ENCODE measurements around the gene RB1. TPM values are rescaled to one million over a fixed set of nuclear protein-coding genes. Genes with fewer than 3 reads are reported as not detected.
"Not testable (repeated sequence)": the region's sequence is repeated elsewhere in the genome, so short reads cannot be mapped to it uniquely, and the experiment has no call there.

The RB1 gene
- total RNA-seq, 1 donor from 2014 or later, result 36.2 TPM

DNA sequence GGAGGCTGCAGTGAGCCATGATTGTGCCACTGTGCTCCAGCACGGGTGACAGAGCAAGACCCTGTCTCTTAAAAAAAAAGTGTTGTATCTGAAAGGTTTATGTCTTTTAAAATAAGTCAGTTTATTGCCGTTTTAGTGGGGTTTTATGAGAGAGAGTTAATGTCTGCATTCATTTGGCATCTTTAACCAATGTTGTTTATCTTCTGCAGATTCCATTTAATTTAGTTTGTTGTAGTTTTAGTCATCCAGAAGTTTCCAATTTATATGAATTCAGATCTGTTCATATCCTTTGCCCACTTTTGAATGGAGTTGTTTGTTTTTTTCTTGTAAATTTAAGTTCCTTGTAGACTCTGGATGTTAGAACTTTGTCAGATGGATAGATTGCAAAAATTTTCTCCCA lies 146.1 kb downstream of the RB1 start:
- no peak for DNase-seq (ENCODE audit: low spot score)
- no peaks in the 10 kb centered on the region for H3K4me1 Mint-ChIP-seq (ENCODE audit: unreplicated experiment)
- TF ChIP-seq, protein P1, sequence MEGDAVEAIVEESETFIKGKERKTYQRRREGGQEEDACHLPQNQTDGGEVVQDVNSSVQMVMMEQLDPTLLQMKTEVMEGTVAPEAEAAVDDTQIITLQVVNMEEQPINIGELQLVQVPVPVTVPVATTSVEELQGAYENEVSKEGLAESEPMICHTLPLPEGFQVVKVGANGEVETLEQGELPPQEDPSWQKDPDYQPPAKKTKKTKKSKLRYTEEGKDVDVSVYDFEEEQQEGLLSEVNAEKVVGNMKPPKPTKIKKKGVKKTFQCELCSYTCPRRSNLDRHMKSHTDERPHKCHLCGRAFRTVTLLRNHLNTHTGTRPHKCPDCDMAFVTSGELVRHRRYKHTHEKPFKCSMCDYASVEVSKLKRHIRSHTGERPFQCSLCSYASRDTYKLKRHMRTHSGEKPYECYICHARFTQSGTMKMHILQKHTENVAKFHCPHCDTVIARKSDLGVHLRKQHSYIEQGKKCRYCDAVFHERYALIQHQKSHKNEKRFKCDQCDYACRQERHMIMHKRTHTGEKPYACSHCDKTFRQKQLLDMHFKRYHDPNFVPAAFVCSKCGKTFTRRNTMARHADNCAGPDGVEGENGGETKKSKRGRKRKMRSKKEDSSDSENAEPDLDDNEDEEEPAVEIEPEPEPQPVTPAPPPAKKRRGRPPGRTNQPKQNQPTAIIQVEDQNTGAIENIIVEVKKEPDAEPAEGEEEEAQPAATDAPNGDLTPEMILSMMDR (IDR thresholded peaks at IDR 0.05; ENCODE audit: unreplicated experiment), result no peak
- no peaks in the 10 kb centered on the region for H3K27me3 Mint-ChIP-seq (ENCODE audit: unreplicated experiment)
- no peaks in the 10 kb centered on the region for H3K9me3 Mint-ChIP-seq (ENCODE audit: unreplicated experiment)
- H3K4me3 Mint-ChIP-seq (ENCODE audit: unreplicated experiment), result no peak overlapping the region
- H3K27ac Mint-ChIP-seq (ENCODE audit: unreplicated experiment), result no peak overlapping the region
- H3K36me3 Mint-ChIP-seq (ENCODE audit: low read depth, unreplicated experiment), result peaks cover 20% of the 10 kb centered on the region

DNA sequence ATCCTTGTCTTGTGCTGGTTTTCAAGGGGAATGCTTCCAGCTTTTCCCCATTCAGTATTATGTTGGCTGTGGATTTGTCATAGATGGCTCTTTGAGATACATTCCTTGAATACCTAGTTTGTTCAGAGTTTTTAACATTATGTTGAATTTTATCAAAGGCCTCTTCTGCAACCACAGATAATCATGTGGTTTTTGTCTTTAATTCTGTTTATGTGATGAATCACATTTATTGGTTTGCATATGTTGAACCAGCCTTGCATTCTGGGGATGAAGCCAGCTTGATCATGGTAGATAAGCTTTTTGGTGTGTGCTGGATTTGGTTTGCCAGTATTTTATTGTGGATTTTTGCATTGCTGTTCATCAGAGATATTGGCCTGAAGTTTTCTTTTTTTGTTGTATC lies 147.6 kb downstream of the RB1 start:
- H3K27ac Mint-ChIP-seq (ENCODE audit: unreplicated experiment); H3K27me3 Mint-ChIP-seq (ENCODE audit: unreplicated experiment); H3K4me1 Mint-ChIP-seq (ENCODE audit: unreplicated experiment); H3K4me3 Mint-ChIP-seq (ENCODE audit: unreplicated experiment); DNase-seq (ENCODE audit: low spot score); H3K9me3 Mint-ChIP-seq (ENCODE audit: unreplicated experiment): not testable (repeated sequence)
- peaks cover 26% of the 10 kb centered on the region for H3K36me3 Mint-ChIP-seq (ENCODE audit: low read depth, unreplicated experiment)

DNA sequence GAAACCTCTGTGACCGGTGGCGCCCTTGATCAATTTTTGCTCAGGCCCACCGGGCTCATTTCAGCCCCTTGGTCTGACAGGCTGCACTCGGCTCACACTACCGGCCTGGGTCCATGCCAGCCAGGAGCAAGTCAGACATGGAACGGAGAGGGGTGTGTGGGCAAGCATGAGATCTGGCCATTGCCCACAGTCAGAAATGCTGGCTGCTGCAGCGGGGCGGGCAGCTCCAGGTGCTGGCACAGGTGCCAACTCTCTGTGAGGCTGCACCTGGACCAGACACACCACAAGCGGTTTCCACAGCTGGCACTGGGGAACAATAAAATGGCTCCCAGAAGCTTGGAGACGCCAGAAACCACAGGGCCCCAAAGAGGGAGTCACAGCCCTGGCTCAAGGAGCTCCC lies 153.0 kb downstream of the RB1 start:
- H3K27me3 Mint-ChIP-seq (ENCODE audit: unreplicated experiment), result no peaks in the 10 kb centered on the region
- peaks cover 35% of the 10 kb centered on the region for H3K36me3 Mint-ChIP-seq (ENCODE audit: low read depth, unreplicated experiment)
- no peak overlapping the region for H3K27ac Mint-ChIP-seq (ENCODE audit: unreplicated experiment)
- TF ChIP-seq, protein P1 (IDR thresholded peaks at IDR 0.05; ENCODE audit: unreplicated experiment), result no peak
- H3K9me3 Mint-ChIP-seq (ENCODE audit: unreplicated experiment), result no peaks in the 10 kb centered on the region
- DNase-seq (ENCODE audit: low spot score), result no peak
- no peak overlapping the region for H3K4me3 Mint-ChIP-seq (ENCODE audit: unreplicated experiment)
- no peaks in the 10 kb centered on the region for H3K4me1 Mint-ChIP-seq (ENCODE audit: unreplicated experiment)

DNA sequence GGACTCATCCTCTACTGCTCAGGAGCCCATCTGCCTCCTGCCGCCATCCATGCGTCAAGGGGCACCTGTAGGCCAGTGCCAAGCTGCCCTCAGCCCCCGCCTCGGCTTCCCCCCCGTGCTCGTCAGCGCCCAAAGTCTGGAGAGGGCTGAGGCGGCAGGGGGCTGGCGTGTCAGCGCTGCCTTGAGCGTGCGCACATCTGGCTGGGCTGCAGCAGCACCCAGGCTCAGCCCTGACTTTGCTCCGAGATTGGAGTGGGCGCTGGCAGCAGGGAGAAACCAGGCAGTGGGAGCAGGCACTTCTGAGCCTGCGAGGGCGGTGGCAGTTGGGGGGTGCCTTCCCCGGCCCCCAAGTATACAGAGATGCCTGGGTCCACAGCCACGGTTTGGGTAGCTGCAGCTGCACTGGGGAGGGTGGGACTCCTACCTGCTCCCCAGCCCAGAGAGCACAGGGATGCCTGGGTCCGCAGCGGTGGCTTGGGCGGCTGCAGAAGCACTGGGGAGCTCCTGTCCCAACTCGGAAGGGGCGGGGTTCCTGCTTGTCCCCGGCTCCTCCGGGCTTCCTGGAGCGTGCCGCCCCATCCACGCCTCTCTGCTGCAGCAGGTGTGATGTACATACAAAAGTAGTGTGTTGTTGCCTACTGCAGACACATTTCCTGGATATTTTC lies 154.2 kb downstream of the RB1 start:
- Mint-ChIP-seq H3K4me1 (ENCODE audit: unreplicated experiment) (no peaks in the 10 kb centered on the region), H3K36me3 (ENCODE audit: low read depth, unreplicated experiment) (peaks cover 41% of the 10 kb centered on the region), H3K27me3 (ENCODE audit: unreplicated experiment) (no peaks in the 10 kb centered on the region), H3K27ac (ENCODE audit: unreplicated experiment) (no peak overlapping the region), H3K9me3 (ENCODE audit: unreplicated experiment) (no peaks in the 10 kb centered on the region), H3K4me3 (ENCODE audit: unreplicated experiment) (no peak overlapping the region)
- TF ChIP-seq, protein P1 (IDR thresholded peaks at IDR 0.05; ENCODE audit: unreplicated experiment), result no peak
- DNase-seq (ENCODE audit: low spot score), result no peak

DNA sequence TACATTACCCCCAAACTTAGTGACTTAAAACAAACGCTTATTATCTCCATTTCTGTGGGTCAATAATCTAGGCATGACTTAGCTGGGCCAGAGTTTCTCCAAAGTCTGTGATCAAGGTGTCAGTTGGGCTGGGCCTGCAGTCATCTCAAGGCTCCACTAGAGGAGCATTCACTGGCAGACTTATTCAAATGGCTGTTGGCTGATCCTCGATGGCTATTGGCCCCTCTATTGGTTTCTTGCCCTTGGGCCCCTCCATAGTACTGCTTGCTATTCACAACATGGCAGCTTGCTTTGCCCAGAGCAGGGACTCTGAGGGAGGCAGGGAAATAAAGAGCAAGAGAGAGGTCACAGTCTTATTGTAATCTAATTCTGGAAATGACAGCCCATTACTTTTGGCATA lies 171.7 kb downstream of the RB1 start:
- TF ChIP-seq, protein P1 (IDR thresholded peaks at IDR 0.05; ENCODE audit: unreplicated experiment), result no peak
- Mint-ChIP-seq H3K36me3 (ENCODE audit: low read depth, unreplicated experiment) (peaks cover 4% of the 10 kb centered on the region), H3K4me1 (ENCODE audit: unreplicated experiment) (peaks cover 3% of the 10 kb centered on the region), H3K9me3 (ENCODE audit: unreplicated experiment) (no peaks in the 10 kb centered on the region), H3K27ac (ENCODE audit: unreplicated experiment) (no peak overlapping the region), H3K4me3 (ENCODE audit: unreplicated experiment) (no peak overlapping the region), H3K27me3 (ENCODE audit: unreplicated experiment) (peaks cover 3% of the 10 kb centered on the region)
- DNase-seq (ENCODE audit: low spot score), result no peak

All from endothelial cell (in vitro differentiated cells).